Ovary (tissue), 3 donors: Measurements from ENCODE around the gene NR3C2.

Source experiments
- EP300 ChIP-seq: sonication (generic); formaldehyde crosslinking; IDR thresholded peaks from one replicate; pipeline ENCODE4 v1.6.1; 2017; ENCODE audit warnings: antibody characterized with exemption
- TF ChIP-seq, protein P1 (sequence below), 3 donors: fragments of 450-650 bp in 2 of 3; fragments of 200-600 bp in 1 of 3; IDR thresholded peaks; one replicate each; pipeline versions ENCODE4 v1.5.1 to v1.8.0; 2016 to 2022; ENCODE audit warnings: antibody characterized with exemption in 3 of 3, mild to moderate bottlenecking in 1 of 3
- donor health status: DM: no; HTN: no; CAD: no.

- TF ChIP-seq EP300, result no peak
- TF ChIP-seq, protein P1, sequence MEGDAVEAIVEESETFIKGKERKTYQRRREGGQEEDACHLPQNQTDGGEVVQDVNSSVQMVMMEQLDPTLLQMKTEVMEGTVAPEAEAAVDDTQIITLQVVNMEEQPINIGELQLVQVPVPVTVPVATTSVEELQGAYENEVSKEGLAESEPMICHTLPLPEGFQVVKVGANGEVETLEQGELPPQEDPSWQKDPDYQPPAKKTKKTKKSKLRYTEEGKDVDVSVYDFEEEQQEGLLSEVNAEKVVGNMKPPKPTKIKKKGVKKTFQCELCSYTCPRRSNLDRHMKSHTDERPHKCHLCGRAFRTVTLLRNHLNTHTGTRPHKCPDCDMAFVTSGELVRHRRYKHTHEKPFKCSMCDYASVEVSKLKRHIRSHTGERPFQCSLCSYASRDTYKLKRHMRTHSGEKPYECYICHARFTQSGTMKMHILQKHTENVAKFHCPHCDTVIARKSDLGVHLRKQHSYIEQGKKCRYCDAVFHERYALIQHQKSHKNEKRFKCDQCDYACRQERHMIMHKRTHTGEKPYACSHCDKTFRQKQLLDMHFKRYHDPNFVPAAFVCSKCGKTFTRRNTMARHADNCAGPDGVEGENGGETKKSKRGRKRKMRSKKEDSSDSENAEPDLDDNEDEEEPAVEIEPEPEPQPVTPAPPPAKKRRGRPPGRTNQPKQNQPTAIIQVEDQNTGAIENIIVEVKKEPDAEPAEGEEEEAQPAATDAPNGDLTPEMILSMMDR (IDR thresholded peaks at IDR 0.05), result no peak
These were observed 203.3 kb downstream of the NR3C2 start for GRCh38 chr4:148238811-148239493.
